GM12878 (cell line): ENCODE measurements around the gene BCS1L. TPM values are rescaled to one million over a fixed set of nuclear protein-coding genes. Genes with fewer than 3 reads are reported as not detected.

Experiments
- BACH1 ChIP-seq: fragments of 450-650 bp; IDR thresholded peaks from 2 replicates; pipeline ENCODE4 v1.6.1; 2017; ENCODE audit warnings: mild to moderate bottlenecking, borderline replicate concordance
- BCL3 ChIP-seq: IDR thresholded peaks from 2 replicates; pipeline ENCODE4 v1.6.1; 2011; ENCODE audit warnings: borderline replicate concordance, low read depth, mild to moderate bottlenecking, moderate library complexity, low read length; ENCODE audit not compliant: insufficient read depth, poor library complexity, severe bottlenecking
- E4F1 ChIP-seq: fragments of 450-650 bp; IDR thresholded peaks from 2 replicates; pipeline ENCODE4 v1.6.1; 2018; ENCODE audit warnings: borderline replicate concordance, mild to moderate bottlenecking; ENCODE audit not compliant: partially characterized antibody
- HSF1 ChIP-seq: fragments of 150-350 bp; IDR thresholded peaks from 2 replicates; pipeline ENCODE4 v1.6.1; 2014; ENCODE audit warnings: mild to moderate bottlenecking, low read depth, low read length
- LARP7 ChIP-seq: fragments of 450-650 bp; IDR thresholded peaks from 2 replicates; pipeline ENCODE4 v1.6.1; 2017; ENCODE audit warnings: mild to moderate bottlenecking
- MEF2A ChIP-seq: IDR thresholded peaks from 2 replicates; pipeline ENCODE4 v1.6.1; 2011; ENCODE audit warnings: low read depth, mild to moderate bottlenecking, low read length, moderate library complexity; ENCODE audit not compliant: insufficient read depth
- MXI1 ChIP-seq: fragments of 150-350 bp; IDR thresholded peaks from 2 replicates; pipeline ENCODE4 v1.6.1; 2011; ENCODE audit warnings: low read depth, mild to moderate bottlenecking, inconsistent platforms, low read length, improper control_type of control experiment
- PAX5 ChIP-seq: IDR thresholded peaks from 2 replicates; pipeline ENCODE4 v1.6.1; 2011; ENCODE audit warnings: low read depth, low read length, borderline replicate concordance
- PBX3 ChIP-seq: IDR thresholded peaks from 2 replicates; pipeline ENCODE4 v1.6.1; 2011; ENCODE audit warnings: mild to moderate bottlenecking, low read depth, low read length, moderate library complexity; ENCODE audit not compliant: insufficient replicate concordance
- PKNOX1 ChIP-seq: fragments of 450-650 bp; IDR thresholded peaks from 2 replicates; pipeline ENCODE4 v1.6.1; 2016; ENCODE audit warnings: mild to moderate bottlenecking
- RBBP5 ChIP-seq: fragments of 200-600 bp; sonication (generic); conservative IDR thresholded peaks from 2 replicates; pipeline ENCODE4 v1.6.1; 2016
- SMC3 ChIP-seq: IDR thresholded peaks from 2 replicates; pipeline ENCODE4 v1.6.1; 2011; ENCODE audit warnings: low read length, improper control_type of control experiment, borderline replicate concordance
- SP1 ChIP-seq: IDR thresholded peaks from one replicate; pipeline ENCODE4 v1.6.1; 2011; ENCODE audit warnings: low read depth, low read length
- SUPT20H ChIP-seq: IDR thresholded peaks from 2 replicates; pipeline ENCODE4 v1.6.1; 2011; ENCODE audit warnings: low read depth, mild to moderate bottlenecking, low read length, moderate library complexity, borderline replicate concordance; ENCODE audit not compliant: control insufficient read depth
- TARDBP ChIP-seq: IDR thresholded peaks from 2 replicates; pipeline ENCODE4 v1.6.1; 2016; ENCODE audit warnings: borderline replicate concordance
- polyA plus RNA-seq, 11 experiments: library from polyadenylated mRNA; depleted of rRNA in 4 of 11; unstranded in 6 of 11; stranded (reverse) in 5 of 11; fragments of >200 nt; fragmentation: Nextera tagmentation in 4 of 11; fragmentation: Illumina TruSeq in 1 of 11; extraction: Ambion mirVana in 4 of 11; extraction: Trizol in 1 of 11; gene quantifications; 1 replicate in 1 of 11; 2 replicates in 10 of 11; pipeline versions ENCODE4 v1.2.1 to v1.2.3, GENCODE V29; 2011 to 2016; ENCODE audit warnings: inconsistent platforms in 2 of 11, missing spikeins in 2 of 11, low read depth in 1 of 11
- total RNA-seq, 4 experiments: library from RNA; depleted of rRNA in 3 of 4; stranded (reverse); fragments of >200 nt in 3 of 4; fragmentation: Illumina TruSeq in 1 of 4; extraction: Trizol in 1 of 4; gene quantifications; 2 replicates each; pipeline versions ENCODE4 v1.2.1 to v1.2.3, GENCODE V29; 2013 to 2021
- TF ChIP-seq, protein P1 (sequence below): fragments of 450-650 bp; IDR thresholded peaks from 2 replicates; pipeline ENCODE4 v1.6.1; 2017; ENCODE audit warnings: borderline replicate concordance
- TF ChIP-seq, protein P2 (sequence below): fragments of 450-650 bp; IDR thresholded peaks from 2 replicates; pipeline ENCODE4 v1.6.1; 2017; ENCODE audit warnings: low read depth, mild to moderate bottlenecking, moderate library complexity

Gene BCS1L
- total and polyA plus RNA-seq, 10 of the 15 experiments (the other 5 are each of a cell fraction or from before 2014, with no cell fraction given) = 40.4 to 114 (median 65.2) TPM

- TF ChIP-seq, protein P1, sequence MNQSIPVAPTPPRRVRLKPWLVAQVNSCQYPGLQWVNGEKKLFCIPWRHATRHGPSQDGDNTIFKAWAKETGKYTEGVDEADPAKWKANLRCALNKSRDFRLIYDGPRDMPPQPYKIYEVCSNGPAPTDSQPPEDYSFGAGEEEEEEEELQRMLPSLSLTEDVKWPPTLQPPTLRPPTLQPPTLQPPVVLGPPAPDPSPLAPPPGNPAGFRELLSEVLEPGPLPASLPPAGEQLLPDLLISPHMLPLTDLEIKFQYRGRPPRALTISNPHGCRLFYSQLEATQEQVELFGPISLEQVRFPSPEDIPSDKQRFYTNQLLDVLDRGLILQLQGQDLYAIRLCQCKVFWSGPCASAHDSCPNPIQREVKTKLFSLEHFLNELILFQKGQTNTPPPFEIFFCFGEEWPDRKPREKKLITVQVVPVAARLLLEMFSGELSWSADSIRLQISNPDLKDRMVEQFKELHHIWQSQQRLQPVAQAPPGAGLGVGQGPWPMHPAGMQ = no peak
- TF ChIP-seq BACH1 (no peak), RBBP5 (no peak), MEF2A (no peak), SUPT20H (no peak), SP1 (no peak), PBX3 (no peak), PKNOX1 (no peak), MXI1 (peak; percentile 50; the same call in 1 of the 2 replicates), TARDBP (no peak), BCL3 (no peak), SMC3 (peak; percentile 56; the same call in 1 of the 2 replicates), PAX5 (peak; percentile 73), HSF1 (no peak), E4F1 (no peak), LARP7 (peak; percentile 66; the same call in 1 of the 2 replicates)
- TF ChIP-seq, protein P2, sequence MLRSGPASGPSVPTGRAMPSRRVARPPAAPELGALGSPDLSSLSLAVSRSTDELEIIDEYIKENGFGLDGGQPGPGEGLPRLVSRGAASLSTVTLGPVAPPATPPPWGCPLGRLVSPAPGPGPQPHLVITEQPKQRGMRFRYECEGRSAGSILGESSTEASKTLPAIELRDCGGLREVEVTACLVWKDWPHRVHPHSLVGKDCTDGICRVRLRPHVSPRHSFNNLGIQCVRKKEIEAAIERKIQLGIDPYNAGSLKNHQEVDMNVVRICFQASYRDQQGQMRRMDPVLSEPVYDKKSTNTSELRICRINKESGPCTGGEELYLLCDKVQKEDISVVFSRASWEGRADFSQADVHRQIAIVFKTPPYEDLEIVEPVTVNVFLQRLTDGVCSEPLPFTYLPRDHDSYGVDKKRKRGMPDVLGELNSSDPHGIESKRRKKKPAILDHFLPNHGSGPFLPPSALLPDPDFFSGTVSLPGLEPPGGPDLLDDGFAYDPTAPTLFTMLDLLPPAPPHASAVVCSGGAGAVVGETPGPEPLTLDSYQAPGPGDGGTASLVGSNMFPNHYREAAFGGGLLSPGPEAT = no peak
These were observed 719 bp upstream of the BCS1L start (continued) for GRCh38 chr2:218658671-218659257.
